Measurements from ENCODE around the gene CRADD.

The CRADD gene

DNA sequence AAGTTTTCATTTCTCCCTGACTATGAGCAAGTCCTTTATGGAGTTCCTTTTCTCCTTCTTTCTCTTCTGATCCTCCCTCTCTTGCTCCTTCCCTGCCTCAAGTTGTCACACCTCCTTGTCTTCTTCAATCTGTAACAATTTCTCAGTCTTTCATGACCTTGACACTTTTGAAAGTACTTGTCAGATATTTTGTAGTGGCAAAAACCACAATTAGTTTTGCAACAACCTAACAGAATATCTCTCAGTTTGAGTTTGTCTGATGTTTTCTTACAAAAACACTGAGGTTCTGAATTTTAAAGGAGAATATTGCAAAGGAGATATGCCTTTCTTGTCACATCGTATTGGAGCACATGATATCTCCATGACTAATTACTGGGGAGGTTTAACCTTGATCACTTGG is 4.1 kb upstream of the CRADD start:
- DNase-seq: no peak

- DNase-seq: no peak
These were observed 2.8 kb upstream of the CRADD start for GRCh38 chr12:93674386-93674785.

- DNase-seq: no peak
These were observed 574 bp upstream of the CRADD start for GRCh38 chr12:93676408-93677194.

- DNase-seq: no peak
These were observed 1.6 kb downstream of the CRADD start for GRCh38 chr12:93678779-93679178.

GRCh38 chr12:93679308-93679925 is 2.2 kb downstream of the CRADD start:
- no peak for DNase-seq

GRCh38 chr12:93680006-93680405 is 2.8 kb downstream of the CRADD start:
- no peak for DNase-seq

DNA sequence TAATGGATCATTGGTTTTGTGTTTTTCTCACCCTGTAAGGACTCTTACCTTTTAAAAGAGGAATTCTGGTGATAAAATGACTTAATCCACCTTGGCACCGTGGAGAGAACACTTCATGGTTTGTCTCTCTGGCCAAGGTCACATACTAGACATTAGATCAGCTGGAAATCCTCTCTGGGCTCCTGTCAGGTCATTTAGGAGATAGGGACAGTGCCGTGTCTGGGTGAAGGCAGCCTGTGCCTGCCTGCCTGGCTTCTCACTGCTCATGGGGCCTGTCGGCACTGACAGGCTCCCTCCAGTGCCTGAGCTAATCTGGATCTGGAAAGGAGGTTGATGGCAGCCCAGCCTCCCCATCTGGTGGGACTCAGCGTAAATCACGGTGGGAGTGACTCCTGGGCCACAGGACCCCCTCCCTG is 5.7 kb downstream of the CRADD start:
- no peak for DNase-seq

DNA sequence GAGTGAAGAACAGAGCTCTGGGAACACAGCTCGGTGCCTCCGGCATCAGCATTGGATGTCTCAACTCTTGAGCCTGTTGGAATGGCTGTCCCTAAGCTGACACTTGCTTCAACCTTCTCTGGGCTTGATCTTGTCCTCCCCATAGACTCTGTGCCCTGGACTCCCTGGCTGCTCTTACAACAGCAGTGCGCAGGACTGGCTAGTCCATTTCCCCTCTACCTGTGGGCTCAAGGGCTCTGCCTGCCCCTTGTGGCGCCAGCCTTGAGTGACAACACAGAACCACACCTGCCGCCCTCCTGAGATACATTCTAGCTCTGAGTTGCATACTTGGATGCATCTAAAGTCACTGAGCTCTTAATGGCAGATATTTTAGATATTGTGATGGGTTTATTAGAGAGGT is 6.2 kb downstream of the CRADD start:
- DNase-seq: no peak

DNA sequence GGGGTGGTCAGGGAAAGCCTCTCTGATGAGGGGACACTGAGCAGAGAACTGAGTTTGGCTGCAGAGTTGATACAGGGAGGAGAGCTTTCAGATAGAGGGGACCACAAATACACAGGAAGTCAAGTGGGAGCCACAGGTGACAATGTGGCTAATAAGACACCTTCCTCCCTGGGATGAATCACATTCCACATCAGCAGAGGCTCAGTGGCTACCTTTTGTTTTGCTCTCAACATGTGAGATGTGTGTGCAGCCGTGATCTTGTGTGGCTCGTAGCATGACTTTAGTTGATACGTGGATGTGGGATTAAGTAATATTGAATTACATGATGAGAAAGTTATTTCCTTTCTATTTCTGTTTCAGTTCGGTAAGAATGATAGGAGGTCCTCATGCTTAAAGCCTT is 7.5 kb downstream of the CRADD start:
- no peak for DNase-seq

DNA sequence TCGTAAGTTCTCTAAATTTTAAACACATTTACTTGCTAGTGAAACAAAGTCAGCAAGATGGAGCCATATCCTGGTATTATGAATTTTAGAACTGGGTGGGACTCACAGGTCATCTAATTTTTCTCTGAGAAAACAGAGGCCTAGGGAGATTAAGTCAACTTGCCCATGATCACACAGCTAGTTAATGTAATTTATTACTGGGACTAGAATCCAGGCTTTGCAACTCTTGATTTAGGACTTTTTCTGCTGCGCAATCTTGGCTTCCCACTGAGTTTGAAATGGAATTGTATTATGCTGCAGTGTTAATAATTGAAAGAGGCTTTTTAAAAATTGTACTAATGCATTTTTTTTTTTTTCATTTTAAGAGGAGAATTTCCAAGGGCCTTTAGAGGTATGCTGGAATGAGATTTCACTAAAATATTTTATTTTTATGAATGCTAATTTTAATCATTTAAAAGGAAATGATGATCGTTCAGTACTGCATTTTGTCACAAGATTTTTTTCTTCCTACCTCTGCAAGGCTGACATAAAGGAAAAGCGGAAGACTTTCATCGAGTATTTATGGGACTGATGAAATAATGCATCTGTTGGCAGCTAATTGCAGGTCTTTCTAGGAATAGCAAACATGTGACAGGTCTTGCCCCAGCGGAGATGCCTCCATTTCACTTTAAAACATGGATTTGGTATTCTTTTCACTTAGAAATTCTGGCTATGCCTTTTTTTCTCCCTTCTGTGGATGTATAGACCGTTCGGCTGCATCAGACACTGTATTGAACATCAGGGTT is 9.6 kb downstream of the CRADD start:
- no peak for DNase-seq

DNA sequence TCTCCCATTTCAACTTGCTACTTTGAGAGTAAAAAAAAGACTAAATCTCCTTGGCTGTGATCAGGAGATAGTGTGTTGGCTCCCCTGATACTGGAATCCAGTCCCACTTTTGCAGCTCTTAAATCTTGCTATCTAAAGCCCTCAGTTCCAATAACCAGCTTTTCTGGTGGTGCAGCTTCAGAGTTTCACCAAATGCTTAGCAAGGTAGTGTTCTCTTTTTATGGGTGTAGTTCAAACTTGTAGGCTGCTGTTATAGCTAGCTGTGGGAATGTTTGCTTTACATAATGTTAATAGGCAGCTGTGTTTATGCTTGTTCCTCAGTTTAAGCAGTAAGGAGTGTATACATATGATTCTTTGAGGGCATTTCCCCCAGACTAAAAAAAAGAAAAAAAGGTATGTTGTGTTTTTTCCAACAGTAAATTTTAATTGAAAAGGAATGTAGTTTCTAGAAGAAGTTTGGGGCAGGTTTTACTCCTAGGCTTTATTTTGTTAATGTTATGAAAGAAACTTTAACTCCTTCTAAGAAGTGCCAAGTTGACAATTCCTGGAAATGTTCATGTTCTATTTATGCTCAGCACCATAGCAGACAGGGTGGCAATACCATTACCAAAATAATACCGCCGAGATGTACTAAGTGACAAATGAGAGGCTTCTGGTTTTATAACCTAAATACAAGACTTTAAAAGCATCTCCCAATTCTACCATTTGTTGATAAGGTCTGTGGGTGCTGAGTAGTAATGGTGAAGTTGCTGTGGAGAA is 12.1 kb downstream of the CRADD start:
- no peak for DNase-seq

DNA sequence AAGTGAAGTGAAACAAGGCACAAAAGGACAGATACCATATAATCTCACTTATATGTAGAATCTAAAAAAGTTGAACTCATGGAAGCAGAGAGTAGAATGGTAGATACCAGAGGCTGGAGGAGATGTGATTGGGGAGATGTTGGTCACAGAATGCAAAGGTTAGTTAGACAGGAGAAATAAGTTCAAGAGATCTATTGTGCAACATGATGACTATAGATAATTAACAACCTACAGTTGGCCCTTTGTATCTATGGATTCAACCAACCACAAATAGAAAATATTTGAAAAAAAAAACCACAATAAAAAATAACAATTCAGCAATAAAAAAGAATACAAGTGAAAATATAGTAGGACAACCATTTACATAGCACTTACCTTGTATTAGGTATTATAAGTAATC is 19.3 kb downstream of the CRADD start:
- DNase-seq: no peak

- DNase-seq: no peak
These were observed 21.3 kb downstream of the CRADD start for GRCh38 chr12:93698307-93699092.

- DNase-seq: no peak
These were observed 22.3 kb downstream of the CRADD start for GRCh38 chr12:93699271-93700145.

GRCh38 chr12:93702707-93703315 is 25.6 kb downstream of the CRADD start:
- no peak for DNase-seq

GRCh38 chr12:93704122-93704521 is 26.9 kb downstream of the CRADD start:
- no peak for DNase-seq

DNA sequence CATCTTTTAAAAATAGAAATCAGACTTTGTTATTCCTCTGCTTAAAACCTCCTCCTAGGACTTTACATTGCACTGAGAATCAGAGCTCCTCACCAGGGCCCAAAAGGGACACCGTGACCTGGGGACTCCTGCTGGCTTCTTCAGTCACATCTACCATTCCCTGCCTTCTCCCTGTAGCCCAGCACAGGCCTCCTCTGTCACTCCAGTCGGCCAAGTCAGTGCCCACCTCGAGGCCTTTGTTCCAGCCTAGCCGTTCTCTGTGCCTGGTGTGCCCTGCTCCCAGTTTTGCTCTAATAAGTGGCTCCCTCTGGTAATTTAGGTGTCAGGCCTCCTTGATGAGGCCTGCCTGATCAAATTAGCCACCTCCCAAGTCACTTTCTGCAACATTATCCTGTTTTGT is 27.4 kb downstream of the CRADD start:
- DNase-seq: no peak

GRCh38 chr12:93705237-93705636 is 28.1 kb downstream of the CRADD start:
- DNase-seq: no peak

DNA sequence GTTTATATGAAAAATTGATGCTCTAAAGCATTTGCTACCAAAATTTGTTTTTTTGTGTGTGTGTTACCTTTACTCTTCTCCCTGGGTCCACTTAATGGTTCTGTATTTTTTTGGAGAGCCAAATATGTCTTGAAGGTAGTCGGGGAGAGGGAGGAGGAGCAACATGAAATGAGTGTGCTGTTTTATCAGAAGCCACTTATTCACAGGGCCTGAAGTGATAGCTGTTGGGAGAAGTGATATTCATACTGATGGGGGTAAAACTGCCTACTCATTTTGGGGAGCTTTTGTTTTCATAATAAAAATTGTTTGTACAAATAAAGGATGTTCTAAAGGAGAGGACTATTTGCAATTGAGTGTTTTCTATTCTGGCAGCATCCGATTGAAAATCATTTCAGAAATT is 29.2 kb downstream of the CRADD start:
- DNase-seq: no peak

GRCh38 chr12:93706824-93707223 is 29.6 kb downstream of the CRADD start:
- DNase-seq: no peak

DNA sequence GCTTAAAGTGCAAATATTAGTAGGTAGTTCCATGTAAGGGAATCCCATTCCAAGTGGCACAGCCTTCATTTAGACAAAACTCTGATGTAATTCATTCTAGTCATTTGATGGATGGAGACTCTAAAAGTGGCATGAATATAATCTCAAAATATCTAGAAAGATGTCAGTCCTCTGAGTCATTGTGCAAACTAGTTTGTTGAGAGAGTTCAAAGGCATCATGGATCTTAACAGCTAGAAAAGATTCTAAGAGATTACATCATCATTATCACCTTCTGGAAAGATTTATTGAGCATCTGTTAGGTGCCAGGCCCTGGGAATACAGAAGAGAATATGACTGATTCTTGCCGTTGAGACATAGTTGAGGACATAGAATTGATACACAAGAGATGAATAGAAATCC is 30.7 kb downstream of the CRADD start:
- DNase-seq: no peak
